SK-N-SH treated with all-trans-retinoic acid at 6 μM for 48 hours (cell line): ENCODE measurements around the gene CHST14.

Experiments used
- ATAC-seq: fragments of 200-7000 bp; cut with Tn5 transposase; 3 replicates; pipeline ENCODE4 v1.9.1; 2020; ENCODE audit warnings: mild to moderate bottlenecking, moderate library complexity
- BACH2 ChIP-seq: fragments of 250-450 bp; sonication (Bioruptor Pico); IDR thresholded peaks from 2 replicates; pipeline ENCODE4 v1.9.0; 2021; ENCODE audit warnings: mild to moderate bottlenecking, borderline replicate concordance
- CREB5 ChIP-seq: fragments of 250-450 bp; sonication (Bioruptor Pico); IDR thresholded peaks from 2 replicates; pipeline ENCODE4 v1.5.1; 2020; ENCODE audit warnings: low read depth, mild to moderate bottlenecking, moderate library complexity
- CSDC2 ChIP-seq: fragments of 250-450 bp; sonication (Bioruptor Pico); IDR thresholded peaks from 2 replicates; pipeline ENCODE4 v1.5.0; 2020; ENCODE audit warnings: mild to moderate bottlenecking, moderate library complexity
- ESRRG ChIP-seq: fragments of 250-450 bp; sonication (Bioruptor Pico); IDR thresholded peaks from 2 replicates; pipeline ENCODE4 v1.6.1; 2021; ENCODE audit warnings: mild to moderate bottlenecking
- GLIS3 ChIP-seq: fragments of 250-450 bp; sonication (Bioruptor Pico); IDR thresholded peaks from 2 replicates; pipeline ENCODE4 v1.5.0; 2020; ENCODE audit warnings: mild to moderate bottlenecking, moderate library complexity
- ISL1 ChIP-seq: fragments of 250-450 bp; sonication (Bioruptor Pico); IDR thresholded peaks from 2 replicates; pipeline ENCODE4 v2.1.2; 2022; ENCODE audit warnings: mild to moderate bottlenecking, moderate library complexity
- OSR1 ChIP-seq: fragments of 250-450 bp; sonication (Bioruptor Pico); IDR thresholded peaks from 2 replicates; pipeline ENCODE4 v1.8.0; 2022; ENCODE audit warnings: moderate library complexity, mild to moderate bottlenecking, inconsistent platforms
- POU6F1 ChIP-seq: fragments of 250-450 bp; sonication (Bioruptor Pico); IDR thresholded peaks from 2 replicates; pipeline ENCODE4 v1.8.0; 2021; ENCODE audit warnings: low read depth, mild to moderate bottlenecking, moderate library complexity, borderline replicate concordance
- PPARA ChIP-seq: fragments of 250-450 bp; sonication (Bioruptor Pico); IDR thresholded peaks from 2 replicates; pipeline ENCODE4 v1.5.0; 2020; ENCODE audit warnings: mild to moderate bottlenecking, borderline replicate concordance
- RARB ChIP-seq: fragments of 250-450 bp; sonication (Bioruptor Pico); IDR thresholded peaks from 2 replicates; pipeline ENCODE4 v1.8.0; 2021; ENCODE audit warnings: mild to moderate bottlenecking, moderate library complexity
- TOX ChIP-seq: fragments of 250-450 bp; sonication (Bioruptor Pico); IDR thresholded peaks from 2 replicates; pipeline ENCODE4 v1.8.0; 2021; ENCODE audit warnings: mild to moderate bottlenecking, moderate library complexity, borderline replicate concordance
- TSHZ2 ChIP-seq: fragments of 250-450 bp; sonication (Bioruptor Pico); IDR thresholded peaks from 2 replicates; pipeline ENCODE4 v1.5.0; 2020; ENCODE audit warnings: mild to moderate bottlenecking, moderate library complexity
- ZC3H10 ChIP-seq: fragments of 250-450 bp; sonication (Bioruptor Pico); IDR thresholded peaks from 2 replicates; pipeline ENCODE4 v1.5.1; 2021; ENCODE audit warnings: mild to moderate bottlenecking, moderate library complexity
- ZFP3 ChIP-seq: fragments of 250-450 bp; sonication (Bioruptor Pico); IDR thresholded peaks from 2 replicates; pipeline ENCODE4 v1.5.0; 2020; ENCODE audit warnings: mild to moderate bottlenecking, moderate library complexity
- ZFP30 ChIP-seq: fragments of 450-650 bp; formaldehyde crosslinking; IDR thresholded peaks from 2 replicates; pipeline ENCODE4 v1.5.0; 2022; ENCODE audit warnings: mild to moderate bottlenecking, moderate library complexity
- ZNF565 ChIP-seq: fragments of 450-650 bp; formaldehyde crosslinking; conservative IDR thresholded peaks from 2 replicates; pipeline ENCODE4 v1.5.0; 2020; ENCODE audit warnings: low read depth, mild to moderate bottlenecking, moderate library complexity
- TF ChIP-seq, protein P1 (sequence below): fragments of 250-450 bp; sonication (Bioruptor Pico); IDR thresholded peaks from 2 replicates; pipeline ENCODE4 v1.8.0; 2020; ENCODE audit warnings: mild to moderate bottlenecking, moderate library complexity, borderline replicate concordance

The CHST14 gene

DNA sequence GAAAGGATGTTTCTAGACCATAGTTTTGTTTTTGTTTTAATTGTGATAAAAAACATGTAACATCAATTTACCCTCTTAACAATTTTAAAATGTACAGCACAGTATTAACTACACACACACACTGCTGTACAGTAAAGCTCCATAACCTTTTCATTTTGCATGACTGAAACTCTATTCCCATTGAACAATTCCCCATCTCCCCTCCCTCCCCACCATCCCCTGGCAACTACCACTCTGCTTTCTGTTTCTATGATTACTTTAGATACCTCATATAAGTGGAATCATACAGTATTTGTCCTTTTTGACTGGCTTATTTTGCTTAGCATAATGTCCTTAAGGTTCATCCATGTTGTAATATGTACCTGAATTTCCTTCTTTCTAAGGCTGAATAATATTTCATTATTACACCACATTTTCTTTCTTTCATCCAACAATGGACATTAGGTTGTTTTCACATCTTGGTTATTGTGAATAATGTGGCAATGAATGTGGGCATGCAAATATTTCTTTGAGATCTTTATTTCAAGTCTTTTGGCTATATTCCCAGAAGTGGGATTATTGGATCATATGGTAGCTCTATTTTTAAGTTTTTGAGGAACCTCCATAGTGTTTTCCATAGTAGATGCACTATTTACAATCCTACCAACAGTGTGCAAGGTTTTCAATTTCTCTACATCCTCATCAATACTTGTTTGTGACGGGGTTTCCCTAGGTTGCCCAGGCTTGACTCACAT, 10.7 kb downstream of the CHST14 start:
- TF ChIP-seq TOX (no peak), ZFP3 (CRISPR knock-in tag) (no peak), ISL1 (CRISPR knock-in tag) (no peak), RARB (no peak), POU6F1 (CRISPR knock-in tag) (no peak), ZC3H10 (CRISPR knock-in tag) (no peak), ZNF565 (CRISPR knock-in tag) (no peak), ZFP30 (CRISPR knock-in tag) (no peak), PPARA (CRISPR knock-in tag) (no peak), CSDC2 (no peak), OSR1 (no peak)
- TF ChIP-seq, all 23 proteins: peak for 0
- no peak for ATAC-seq

- TF ChIP-seq, protein P1, sequence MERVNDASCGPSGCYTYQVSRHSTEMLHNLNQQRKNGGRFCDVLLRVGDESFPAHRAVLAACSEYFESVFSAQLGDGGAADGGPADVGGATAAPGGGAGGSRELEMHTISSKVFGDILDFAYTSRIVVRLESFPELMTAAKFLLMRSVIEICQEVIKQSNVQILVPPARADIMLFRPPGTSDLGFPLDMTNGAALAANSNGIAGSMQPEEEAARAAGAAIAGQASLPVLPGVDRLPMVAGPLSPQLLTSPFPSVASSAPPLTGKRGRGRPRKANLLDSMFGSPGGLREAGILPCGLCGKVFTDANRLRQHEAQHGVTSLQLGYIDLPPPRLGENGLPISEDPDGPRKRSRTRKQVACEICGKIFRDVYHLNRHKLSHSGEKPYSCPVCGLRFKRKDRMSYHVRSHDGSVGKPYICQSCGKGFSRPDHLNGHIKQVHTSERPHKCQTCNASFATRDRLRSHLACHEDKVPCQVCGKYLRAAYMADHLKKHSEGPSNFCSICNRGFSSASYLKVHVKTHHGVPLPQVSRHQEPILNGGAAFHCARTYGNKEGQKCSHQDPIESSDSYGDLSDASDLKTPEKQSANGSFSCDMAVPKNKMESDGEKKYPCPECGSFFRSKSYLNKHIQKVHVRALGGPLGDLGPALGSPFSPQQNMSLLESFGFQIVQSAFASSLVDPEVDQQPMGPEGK (CRISPR knock-in tag), result no peak
- TF ChIP-seq TOX (no peak), CREB5 (no peak), ZFP30 (CRISPR knock-in tag) (no peak)
- TF ChIP-seq, all 23 proteins: peak for 0
- no peak for ATAC-seq
Measured at GRCh38 chr15:40483919-40484318, 13.1 kb downstream of the CHST14 start.

DNA sequence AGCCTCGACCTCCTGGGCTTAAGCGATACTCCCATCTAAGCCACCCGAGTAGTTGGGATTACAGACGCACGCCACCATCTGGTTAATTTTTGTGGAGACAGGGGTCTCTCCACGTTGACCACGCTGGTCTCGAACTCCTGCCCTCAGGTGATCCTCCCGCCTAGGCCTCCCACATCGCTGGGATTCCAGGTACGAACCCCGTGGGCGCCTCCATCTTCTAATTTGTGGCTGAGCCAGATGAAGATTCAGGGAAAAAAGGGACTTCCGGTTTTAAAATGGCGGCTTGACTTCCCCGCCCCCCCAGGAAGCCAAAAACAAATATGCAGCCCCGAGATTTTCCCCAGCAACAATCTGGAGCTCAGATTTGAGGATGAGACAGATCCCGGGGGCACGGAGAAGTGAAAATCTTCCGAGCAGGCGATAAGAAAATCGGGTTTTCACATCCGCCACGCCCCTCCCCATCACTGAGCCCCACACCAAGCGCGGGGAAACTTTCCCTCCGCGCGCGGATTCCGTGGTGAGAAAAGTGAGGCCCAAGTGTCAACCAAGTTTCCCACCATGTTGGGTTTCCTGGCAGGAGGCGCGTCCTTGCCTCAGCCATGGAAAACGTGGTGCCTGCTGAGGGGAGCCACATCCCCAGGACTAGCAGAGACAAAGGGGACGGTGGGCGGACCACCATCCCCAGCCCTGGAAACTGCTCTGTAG, 15.4 kb downstream of the CHST14 start:
- TF ChIP-seq PPARA (CRISPR knock-in tag) (no peak), ESRRG (CRISPR knock-in tag) (no peak)
- TF ChIP-seq, all 23 proteins: peak for 0
- no peak for ATAC-seq

DNA sequence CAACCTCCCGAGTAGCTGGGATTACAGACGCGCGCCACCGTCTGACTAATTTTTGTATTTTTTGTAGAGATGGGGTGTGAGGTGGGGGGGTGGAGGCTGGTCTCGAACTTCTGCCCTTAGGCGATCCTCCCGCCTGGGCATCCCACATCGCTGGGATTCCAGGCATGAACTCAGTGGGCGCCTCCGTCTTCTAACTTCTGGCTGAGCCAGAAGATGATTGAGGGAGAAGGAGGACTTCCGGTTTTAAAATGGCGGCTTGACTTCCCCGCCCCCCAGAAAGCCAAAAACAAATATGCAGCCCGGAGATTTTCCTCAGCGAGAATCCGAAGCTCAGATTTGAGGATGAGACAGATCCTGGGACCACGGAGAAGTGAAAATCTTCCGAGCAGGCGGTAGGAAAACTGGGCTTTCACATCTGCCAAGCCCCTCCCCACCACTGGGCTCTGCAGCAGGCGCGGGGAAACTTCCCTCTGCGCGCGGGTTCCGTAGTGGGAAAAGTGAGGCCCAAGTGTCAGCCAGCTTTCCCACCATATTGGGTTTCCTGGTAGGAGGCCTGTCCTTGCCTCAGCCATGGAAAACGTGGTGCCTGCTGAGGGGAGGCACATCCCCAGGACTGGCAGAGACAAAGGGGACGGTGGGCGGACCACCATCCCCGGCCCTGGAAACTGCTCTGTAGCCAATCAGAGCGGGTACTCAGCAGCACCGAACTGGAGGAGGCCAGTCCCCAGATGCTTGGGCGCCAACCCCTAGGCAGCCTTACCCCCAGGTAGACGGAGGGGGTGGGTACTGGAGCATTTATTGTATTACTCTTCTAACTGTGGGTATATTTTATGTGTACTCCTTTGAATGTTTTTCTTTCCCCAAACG, 17.3 kb downstream of the CHST14 start:
- ATAC-seq, result no peak
- TF ChIP-seq CSDC2, result no peak

GRCh38 chr15:40489274-40490175, 18.7 kb downstream of the CHST14 start:
- ATAC-seq, result no peak
- TF ChIP-seq TOX, result no peak
- no peak for TF ChIP-seq ESRRG (CRISPR knock-in tag)
- no peak for TF ChIP-seq POU6F1 (CRISPR knock-in tag)
- TF ChIP-seq ZFP3 (CRISPR knock-in tag), result no peak
- no peak for TF ChIP-seq ZFP30 (CRISPR knock-in tag)
- TF ChIP-seq ZC3H10 (CRISPR knock-in tag), result no peak
- no peak for TF ChIP-seq PPARA (CRISPR knock-in tag)
- no peak for TF ChIP-seq ISL1 (CRISPR knock-in tag)
- no peak for TF ChIP-seq GLIS3
- TF ChIP-seq CREB5, result no peak
- no peak for TF ChIP-seq ZNF565 (CRISPR knock-in tag)
- no peak for TF ChIP-seq CSDC2
- no peak for TF ChIP-seq OSR1
- TF ChIP-seq BACH2 (CRISPR knock-in tag), result no peak
- no peak for TF ChIP-seq TSHZ2 (CRISPR knock-in tag)
